Measurements from ENCODE around the gene ADAM15.

DNA sequence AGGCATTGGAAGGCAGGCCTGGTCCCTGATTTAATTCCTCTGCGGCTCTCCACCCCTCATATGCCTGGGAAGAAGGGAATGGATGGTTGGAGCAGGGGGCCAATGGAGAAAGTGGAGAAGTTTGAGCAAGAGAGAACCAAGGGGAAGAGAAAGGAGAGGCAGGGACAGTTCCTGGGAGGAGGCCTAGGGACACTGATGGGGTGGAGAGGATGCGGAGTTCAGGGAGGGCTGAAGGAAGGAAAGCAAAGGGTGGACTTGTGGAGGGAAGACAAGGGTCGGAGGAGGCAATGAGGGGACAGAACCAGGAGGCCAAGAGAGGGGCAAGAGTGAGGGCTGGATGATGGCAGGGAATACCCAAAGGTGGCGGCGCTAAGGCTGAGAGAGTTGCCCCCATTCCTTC, 41.4 kb upstream of the ADAM15 start:
- TF ChIP-seq, protein P1, sequence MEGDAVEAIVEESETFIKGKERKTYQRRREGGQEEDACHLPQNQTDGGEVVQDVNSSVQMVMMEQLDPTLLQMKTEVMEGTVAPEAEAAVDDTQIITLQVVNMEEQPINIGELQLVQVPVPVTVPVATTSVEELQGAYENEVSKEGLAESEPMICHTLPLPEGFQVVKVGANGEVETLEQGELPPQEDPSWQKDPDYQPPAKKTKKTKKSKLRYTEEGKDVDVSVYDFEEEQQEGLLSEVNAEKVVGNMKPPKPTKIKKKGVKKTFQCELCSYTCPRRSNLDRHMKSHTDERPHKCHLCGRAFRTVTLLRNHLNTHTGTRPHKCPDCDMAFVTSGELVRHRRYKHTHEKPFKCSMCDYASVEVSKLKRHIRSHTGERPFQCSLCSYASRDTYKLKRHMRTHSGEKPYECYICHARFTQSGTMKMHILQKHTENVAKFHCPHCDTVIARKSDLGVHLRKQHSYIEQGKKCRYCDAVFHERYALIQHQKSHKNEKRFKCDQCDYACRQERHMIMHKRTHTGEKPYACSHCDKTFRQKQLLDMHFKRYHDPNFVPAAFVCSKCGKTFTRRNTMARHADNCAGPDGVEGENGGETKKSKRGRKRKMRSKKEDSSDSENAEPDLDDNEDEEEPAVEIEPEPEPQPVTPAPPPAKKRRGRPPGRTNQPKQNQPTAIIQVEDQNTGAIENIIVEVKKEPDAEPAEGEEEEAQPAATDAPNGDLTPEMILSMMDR (conservative IDR thresholded peaks at IDR 0.05; ENCODE audit: low read length): no peak
- TF ChIP-seq EZH2phosphoT487 (IDR thresholded peaks at IDR 0.05; ENCODE audit: borderline replicate concordance): no peak

All from Loucy (cell line).